HepG2 (cell line): Measurements from ENCODE around the gene IL16. TPM values are rescaled to one million over a fixed set of nuclear protein-coding genes. Genes with fewer than 3 reads are reported as not detected.
A peak's percentile ranks its signal among the peaks of the same experiment; 100 is the strongest.

Source experiments
- ATAC-seq: fragments of 200-7000 bp; cut with Tn5 transposase; 3 replicates; pipeline ENCODE4 v1.9.1; 2020; ENCODE audit warnings: mild to moderate bottlenecking, moderate library complexity
- BruUV-seq: library from RNA; stranded (reverse); fragments of 400-500 nt; replicated peaks from 2 replicates; lab custom pipeline; 2021; lab: Mats Ljungman, UMichigan
- CTCF ChIA-PET: fragments of 300-600 bp; formaldehyde crosslinking; extraction: SDS; loops from one replicate; lab custom pipeline; 2021; ENCODE audit warnings: low total read pairs, inconsistent platforms, low intra/inter-chr PET ratio; lab: Yijun Ruan, JAX
- POLR2A ChIA-PET: fragments of 350-600 bp; sonication (Branson Sonifier 250); formaldehyde crosslinking; loops from one replicate; lab custom pipeline; 2020; ENCODE audit warnings: antibody characterized with exemption, inconsistent platforms; lab: Yijun Ruan, JAX
- DNase-seq: peaks from one replicate; pipeline ENCODE4 v3.0.0-alpha.2; 2015; ENCODE audit warnings: low spot score
- FAIRE-seq: peaks from 3 replicates; lab custom pipeline; 2011; peaks lifted over from hg19 to GRCh38; lab: Jason Lieb, UNC
- H2AFZ ChIP-seq: one replicate; pipeline ENCODE4 v1.6.1; 2011; ENCODE audit warnings: low read length, inconsistent platforms
- H3K27ac ChIP-seq: fragments of 300-600 bp; 3 replicates; pipeline ENCODE4 v1.8.0; 2011; ENCODE audit warnings: mixed run types, mild to moderate bottlenecking, mixed read lengths, low read length, inconsistent platforms; ENCODE audit not compliant: insufficient read depth; ENCODE audit errors: extremely low read length
- H3K27me3 ChIP-seq, 2 experiments: fragments of 200-600 bp in 1 of 2; 2 replicates in 1 of 2; 3 replicates in 1 of 2; pipeline versions ENCODE4 v1.6.0 to v1.8.0; 2011; ENCODE audit warnings: low read length in 2 of 2, mild to moderate bottlenecking in 2 of 2, moderate library complexity in 2 of 2, inconsistent platforms in 1 of 2; ENCODE audit not compliant: insufficient read depth in 2 of 2, control insufficient read depth in 1 of 2
- H3K36me3 ChIP-seq, 2 experiments: fragments of 200-600 bp in 1 of 2; replicated peaks in 1 of 2; 2 replicates in 1 of 2; 3 replicates in 1 of 2; pipeline versions ENCODE4 v1.5.1 to v1.8.0; 2011; ENCODE audit warnings: low read length in 2 of 2, inconsistent platforms in 1 of 2; ENCODE audit not compliant: insufficient read depth in 2 of 2, control insufficient read depth in 1 of 2
- H3K4me1 ChIP-seq: 2 replicates; pipeline ENCODE4 v1.5.1; 2012; ENCODE audit warnings: low read length, inconsistent platforms; ENCODE audit not compliant: insufficient read depth
- H3K4me2 ChIP-seq: 2 replicates; pipeline ENCODE4 v1.6.0; 2011; ENCODE audit warnings: low read depth, low read length, inconsistent platforms
- H3K4me3 ChIP-seq, 3 experiments: fragments of 200-600 bp in 1 of 3; sonication (generic), shearing (Covaris generic) in 1 of 3; replicated peaks in 1 of 3; 2 replicates each; pipeline ENCODE4 v1.5.1; 2011 to 2016; ENCODE audit warnings: low read length in 3 of 3, inconsistent platforms in 2 of 3, low read depth in 2 of 3, mild to moderate bottlenecking in 2 of 3, control low read depth in 1 of 3, mixed read lengths in 1 of 3; ENCODE audit not compliant: insufficient read depth in 1 of 3
- H3K79me2 ChIP-seq: one replicate; pipeline ENCODE4 v1.6.1; 2011; ENCODE audit warnings: low read length, inconsistent platforms; ENCODE audit not compliant: insufficient read depth
- H3K9ac ChIP-seq: 2 replicates; pipeline ENCODE4 v1.6.0; 2011; ENCODE audit warnings: mild to moderate bottlenecking, low read depth, low read length, inconsistent platforms; ENCODE audit not compliant: insufficient read depth
- H3K9me3 ChIP-seq: 2 replicates; pipeline ENCODE4 v1.5.1; 2012; ENCODE audit warnings: mild to moderate bottlenecking, low read length
- H4K20me1 ChIP-seq: 2 replicates; pipeline ENCODE4 v1.6.0; 2011; ENCODE audit warnings: inconsistent platforms, mild to moderate bottlenecking, low read length, moderate library complexity; ENCODE audit not compliant: insufficient read depth
- CCDC6 ChIP-seq: sonication (generic); formaldehyde crosslinking; IDR thresholded peaks from 2 replicates; pipeline ENCODE4 v1.8.1; 2022; ENCODE audit warnings: mild to moderate bottlenecking, missing genetic modification reagents, moderate library complexity
- GFI1 ChIP-seq: sonication (generic); formaldehyde crosslinking; IDR thresholded peaks from 2 replicates; pipeline ENCODE4 v1.5.0; 2020; ENCODE audit warnings: missing genetic modification reagents, mild to moderate bottlenecking, borderline replicate concordance
- TAF1 ChIP-seq: sonication (generic); formaldehyde crosslinking; IDR thresholded peaks from 2 replicates; pipeline ENCODE4 v1.4.0; 2020; ENCODE audit warnings: missing genetic modification reagents
- ZBTB20 ChIP-seq: sonication (generic); formaldehyde crosslinking; IDR thresholded peaks from 2 replicates; pipeline ENCODE4 v1.8.1; 2023; ENCODE audit warnings: missing genetic modification reagents, low read depth, mild to moderate bottlenecking, borderline replicate concordance
- ZMYM3 ChIP-seq: sonication (generic); formaldehyde crosslinking; IDR thresholded peaks from 2 replicates; pipeline ENCODE4 v1.5.1; 2020; ENCODE audit warnings: mild to moderate bottlenecking, missing genetic modification reagents
- WGBS: methylation state at CpG from one replicate; pipeline ENCODE4 v1.1.6; 2017; ENCODE audit warnings: low lambda C conversion rate; 5-methylcytosine and 5-hydroxymethylcytosine counted together
- in situ Hi-C: cut with HindIII; loops from 2 replicates; pipeline ENCODE4 v1.10.0; 2017; ENCODE audit warnings: low pct_unique_long_range_greater_than_20kb; ENCODE audit not compliant: extremely low pct_ligation_motif_present
- intact Hi-C: fragments of 100-400 bp; cut with micrococcal nuclease; formaldehyde crosslinking; loops from one replicate; pipeline ENCODE4 v1.10.0; 2022; ENCODE audit not compliant: unreplicated experiment
- polyA plus RNA-seq, 8 experiments: library from polyadenylated mRNA; depleted of rRNA in 3 of 8; stranded (reverse) in 7 of 8; unstranded in 1 of 8; fragments of >200 nt; fragmentation: Illumina TruSeq in 4 of 8; extraction: Trizol in 4 of 8; gene quantifications; 2 replicates each; pipeline versions ENCODE4 v1.2.1 to v1.2.3, GENCODE V29; 2011 to 2016; ENCODE audit warnings: low read depth in 4 of 8, missing spikeins in 1 of 8, mixed read lengths in 1 of 8; ENCODE audit not compliant: insufficient read depth in 1 of 8
- total RNA-seq, 5 experiments: library from RNA; depleted of rRNA; stranded (reverse); fragments of >200 nt; fragmentation: Illumina TruSeq; extraction: Trizol; gene quantifications; 2 replicates each; pipeline ENCODE4 v1.2.3, GENCODE V29; 2016; ENCODE audit warnings: low read depth in 1 of 5
- TF ChIP-seq, protein P1 (sequence below): sonication (generic); formaldehyde crosslinking; IDR thresholded peaks from 2 replicates; pipeline ENCODE4 v1.5.0; 2020; ENCODE audit warnings: missing genetic modification reagents
- TF ChIP-seq, protein P2 (sequence below): sonication (generic); formaldehyde crosslinking; IDR thresholded peaks from 2 replicates; pipeline ENCODE4 v1.4.0; 2020; ENCODE audit warnings: missing genetic modification reagents

IL16 gene
- total and polyA plus RNA-seq, 2 of the 13 experiments (the other 11 are each of a cell fraction or from before 2014, with no cell fraction given): 0.03 TPM; not detected in 1

DNA sequence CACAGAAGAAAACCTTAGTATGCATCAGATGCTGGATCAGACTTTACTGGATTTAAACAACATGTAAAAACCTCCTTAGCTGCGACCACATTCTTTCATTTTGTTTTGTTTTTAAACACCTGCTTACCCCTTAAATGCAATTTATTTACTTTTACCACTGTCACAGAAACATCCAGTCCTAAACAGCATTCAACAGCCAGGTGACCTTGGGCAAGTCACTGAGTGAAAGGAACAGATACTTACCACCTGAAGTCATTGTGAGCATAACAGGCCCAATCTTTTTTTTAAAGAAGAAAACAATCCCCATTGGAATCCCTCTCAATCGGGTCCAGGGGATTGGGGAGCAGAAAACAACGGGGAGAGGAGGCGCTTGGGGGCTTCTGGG lies 126.9 kb downstream of the IL16 start:
- TF ChIP-seq ZMYM3 (CRISPR knock-in tag) (peak; percentile 55; the same call in 1 of the 2 replicates), TAF1 (no peak), CCDC6 (CRISPR knock-in tag) (no peak), ZBTB20 (CRISPR knock-in tag) (0 out of 2 replicates have a peak, but pooled peaks have one; percentile 16), GFI1 (CRISPR knock-in tag) (no peak)
- TF ChIP-seq, protein P1, sequence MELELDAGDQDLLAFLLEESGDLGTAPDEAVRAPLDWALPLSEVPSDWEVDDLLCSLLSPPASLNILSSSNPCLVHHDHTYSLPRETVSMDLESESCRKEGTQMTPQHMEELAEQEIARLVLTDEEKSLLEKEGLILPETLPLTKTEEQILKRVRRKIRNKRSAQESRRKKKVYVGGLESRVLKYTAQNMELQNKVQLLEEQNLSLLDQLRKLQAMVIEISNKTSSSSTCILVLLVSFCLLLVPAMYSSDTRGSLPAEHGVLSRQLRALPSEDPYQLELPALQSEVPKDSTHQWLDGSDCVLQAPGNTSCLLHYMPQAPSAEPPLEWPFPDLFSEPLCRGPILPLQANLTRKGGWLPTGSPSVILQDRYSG (CRISPR knock-in tag): 0 out of 2 replicates have a peak, but pooled peaks have one; percentile 35
- TF ChIP-seq, protein P2, sequence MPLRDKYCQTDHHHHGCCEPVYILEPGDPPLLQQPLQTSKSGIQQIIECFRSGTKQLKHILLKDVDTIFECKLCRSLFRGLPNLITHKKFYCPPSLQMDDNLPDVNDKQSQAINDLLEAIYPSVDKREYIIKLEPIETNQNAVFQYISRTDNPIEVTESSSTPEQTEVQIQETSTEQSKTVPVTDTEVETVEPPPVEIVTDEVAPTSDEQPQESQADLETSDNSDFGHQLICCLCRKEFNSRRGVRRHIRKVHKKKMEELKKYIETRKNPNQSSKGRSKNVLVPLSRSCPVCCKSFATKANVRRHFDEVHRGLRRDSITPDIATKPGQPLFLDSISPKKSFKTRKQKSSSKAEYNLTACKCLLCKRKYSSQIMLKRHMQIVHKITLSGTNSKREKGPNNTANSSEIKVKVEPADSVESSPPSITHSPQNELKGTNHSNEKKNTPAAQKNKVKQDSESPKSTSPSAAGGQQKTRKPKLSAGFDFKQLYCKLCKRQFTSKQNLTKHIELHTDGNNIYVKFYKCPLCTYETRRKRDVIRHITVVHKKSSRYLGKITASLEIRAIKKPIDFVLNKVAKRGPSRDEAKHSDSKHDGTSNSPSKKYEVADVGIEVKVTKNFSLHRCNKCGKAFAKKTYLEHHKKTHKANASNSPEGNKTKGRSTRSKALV (CRISPR knock-in tag): no peak
- H3K79me2 ChIP-seq: no peaks in the 10 kb centered on the region
- peak overlapping the region; percentile 82 for H3K9ac ChIP-seq
- ChIA-PET CTCF (no interaction called here), POLR2A (interaction anchor here (0.9 to 1.0 kb wide), 4 partner anchors 11 to 43 kb away, joined by 3 to 4 read pairs (median 4); no protein-coding TSS in a partner anchor)
- peaks cover 28% of the 10 kb centered on the region for H3K4me1 ChIP-seq
- H3K4me3 ChIP-seq: peak overlapping the region; percentile 85 to 97 (median 87)
- no peaks in the 10 kb centered on the region for H3K9me3 ChIP-seq
- peak; percentile 9 for DNase-seq
- WGBS: 0% methylated on average over 4 of the region's 4 CpGs
- in situ Hi-C loops (no loop called here), intact Hi-C loops (no loop called here)
- no peaks in the 10 kb centered on the region for H3K27me3 ChIP-seq
- H2AFZ ChIP-seq: peak overlapping the region; percentile 57
- peak overlapping the region; percentile 94 for H3K4me2 ChIP-seq
- H3K36me3 ChIP-seq: peaks cover 0 to 3% of the 10 kb centered on the region in 2 experiments; a peak in 3 of 5 replicates
- FAIRE-seq: no peak
- ATAC-seq: peak; percentile 2
- peak overlapping the region; percentile 42 for H3K27ac ChIP-seq
- H4K20me1 ChIP-seq: no peaks in the 10 kb centered on the region
- BruUV-seq: TSS peak; percentile 73
